Loucy (cell line): Measurements from ENCODE around the gene EIF4G3.
"Not testable (repeated sequence)": the region's sequence is repeated elsewhere in the genome, so short reads cannot be mapped to it uniquely, and the experiment has no call there.

Experiments used
- CTCF ChIP-seq: fragments of 200-600 bp; sonication (generic); conservative IDR thresholded peaks from 2 replicates; pipeline ENCODE4 v1.5.1; 2014; ENCODE audit warnings: mild to moderate bottlenecking, antibody characterized with exemption, low read length
- EZH2phosphoT487 ChIP-seq: fragments of 200-600 bp; IDR thresholded peaks from 2 replicates; pipeline ENCODE4 v1.6.1; 2018; ENCODE audit warnings: antibody characterized with exemption, mild to moderate bottlenecking, moderate library complexity, borderline replicate concordance

GRCh38 chr1:21091053-21091690 is 85.5 kb downstream of the EIF4G3 start:
- TF ChIP-seq CTCF, EZH2phosphoT487: not testable (repeated sequence)
